Measurements from ENCODE around the gene HACE1.

Gene HACE1

DNA sequence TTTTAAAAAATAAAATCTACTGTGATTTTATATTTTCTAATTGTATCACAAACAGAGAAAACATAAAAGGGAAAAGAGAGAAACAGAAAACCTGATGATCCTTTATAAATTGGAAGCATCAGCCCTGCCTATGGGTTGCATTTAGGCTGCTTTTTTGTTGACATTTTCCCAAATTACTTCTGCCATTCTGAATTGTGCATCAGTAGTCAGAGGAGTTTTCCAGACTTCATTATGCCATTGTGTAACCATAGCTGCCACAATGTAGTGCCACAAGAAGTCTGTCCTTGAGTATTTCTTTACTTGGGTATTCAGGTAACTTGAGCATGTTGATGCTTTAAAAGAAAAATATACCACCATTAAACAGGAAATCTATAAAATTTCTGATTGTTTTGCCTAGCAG is 130.3 kb downstream of the HACE1 start:
- no peak for DNase-seq (ENCODE audit: low read depth)

GRCh38 chr6:104728448-104728847 is 131.3 kb downstream of the HACE1 start:
- no peak for DNase-seq (ENCODE audit: low read depth)

DNA sequence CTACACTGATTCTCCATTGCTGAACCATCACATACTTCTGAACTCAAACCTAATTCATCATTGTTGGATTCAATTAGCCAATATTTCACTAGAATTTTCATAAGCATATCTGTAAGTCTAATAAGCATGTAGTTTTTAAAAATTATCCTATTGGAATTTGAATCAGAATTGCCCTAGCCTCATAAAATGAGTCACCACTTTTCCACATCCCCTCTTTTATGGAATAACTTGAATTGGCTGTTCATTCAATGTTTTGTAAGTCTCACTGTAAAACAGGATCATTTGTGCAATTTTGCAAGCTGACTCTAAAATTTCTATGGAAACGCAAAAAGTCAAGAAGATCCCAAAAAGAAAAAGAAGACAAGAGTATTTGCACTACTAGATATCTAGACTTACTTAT is 141.0 kb downstream of the HACE1 start:
- no peak for DNase-seq (ENCODE audit: low read depth)

DNA sequence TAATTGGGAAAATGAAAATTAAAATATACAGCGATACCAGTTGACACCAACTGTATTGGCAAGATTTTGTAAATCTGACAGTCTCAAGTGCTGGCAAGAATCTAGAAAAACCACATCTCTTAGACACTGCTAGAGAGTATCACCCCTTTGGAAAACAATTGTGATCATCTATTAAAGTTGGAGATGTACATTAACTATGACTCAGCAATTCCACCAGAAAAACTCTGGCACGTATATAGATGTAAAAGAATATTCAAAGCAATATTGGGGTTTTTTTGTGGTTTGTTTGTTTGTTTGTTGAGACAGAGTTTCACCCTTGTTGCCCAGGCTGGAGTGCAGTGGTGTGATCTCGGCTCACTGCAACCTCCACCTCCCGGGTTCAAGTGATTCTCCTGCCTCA is 142.9 kb downstream of the HACE1 start:
- DNase-seq (ENCODE audit: low read depth): no peak

DNA sequence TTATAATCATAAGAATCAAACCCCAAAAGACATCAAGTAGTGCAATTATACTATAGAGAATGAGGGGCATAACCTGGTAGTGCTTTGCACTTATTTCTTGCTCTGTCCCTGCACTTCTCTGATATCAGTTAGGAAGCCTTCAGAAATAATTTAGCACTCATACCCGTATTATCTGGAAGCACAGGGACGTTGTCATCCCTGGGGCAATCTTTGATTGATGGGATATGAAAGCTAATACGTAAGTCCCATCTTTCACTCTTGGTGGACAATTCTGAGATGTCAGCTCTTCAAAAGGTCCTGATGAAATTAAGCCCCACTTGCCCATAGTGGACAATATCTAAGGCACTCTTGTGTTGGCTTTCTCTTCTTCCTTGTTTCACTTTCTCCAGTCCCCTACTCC is 144.9 kb downstream of the HACE1 start:
- no peak for DNase-seq (ENCODE audit: low read depth)

- DNase-seq (ENCODE audit: low read depth): no peak
These were observed 145.7 kb downstream of the HACE1 start for GRCh38 chr6:104713982-104714381.

GRCh38 chr6:104711371-104711770 is 148.3 kb downstream of the HACE1 start:
- no peak for DNase-seq (ENCODE audit: low read depth)

GRCh38 chr6:104710543-104711335 is 149.0 kb downstream of the HACE1 start:
- no peak for DNase-seq (ENCODE audit: low read depth)

DNA sequence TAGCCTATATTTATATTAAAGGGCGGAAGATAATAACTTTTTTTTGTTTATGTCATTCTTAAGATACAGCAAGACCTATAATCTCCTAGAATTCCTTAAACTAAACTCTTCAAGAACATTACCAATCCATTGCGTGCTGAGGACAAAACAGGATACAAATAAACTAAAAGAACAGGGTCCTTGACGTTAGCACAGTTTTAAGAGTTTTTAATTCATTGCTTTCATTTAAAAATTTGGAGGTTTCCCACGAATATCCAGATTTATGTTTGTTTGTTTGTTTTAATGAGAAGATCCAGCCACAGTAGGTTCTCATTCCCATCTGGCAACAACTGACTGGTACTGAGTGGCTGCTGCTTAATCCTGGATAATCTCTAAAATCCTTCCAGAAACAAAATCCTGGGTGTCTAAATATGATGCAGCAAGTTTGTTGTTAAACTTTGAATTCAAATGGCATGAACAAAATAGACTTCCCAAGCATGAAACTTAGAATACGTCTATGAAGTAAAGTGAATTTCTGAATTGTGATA is 153.7 kb downstream of the HACE1 start:
- DNase-seq (ENCODE audit: low read depth): no peak

- DNase-seq (ENCODE audit: low read depth): no peak
These were observed 154.5 kb downstream of the HACE1 start for GRCh38 chr6:104705095-104705707.

DNA sequence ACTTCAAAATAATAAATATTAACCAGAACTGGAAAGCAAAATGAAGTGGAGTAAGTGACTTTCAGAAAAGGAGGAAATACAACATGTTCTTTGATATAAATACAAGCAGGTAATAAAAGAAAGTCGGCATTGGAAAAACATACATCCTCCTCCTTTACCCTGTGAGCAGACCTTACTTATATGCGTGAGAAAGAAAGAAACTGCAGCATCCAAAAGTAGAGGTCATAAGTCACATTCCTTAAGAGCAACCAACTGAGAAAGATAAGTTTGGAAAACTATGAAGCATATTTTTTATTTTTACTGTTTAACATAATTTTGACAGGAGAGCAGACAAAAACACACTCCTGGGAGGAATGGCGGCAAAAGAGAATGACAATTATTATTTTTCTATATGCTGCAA is 155.5 kb downstream of the HACE1 start:
- DNase-seq (ENCODE audit: low read depth): no peak

DNA sequence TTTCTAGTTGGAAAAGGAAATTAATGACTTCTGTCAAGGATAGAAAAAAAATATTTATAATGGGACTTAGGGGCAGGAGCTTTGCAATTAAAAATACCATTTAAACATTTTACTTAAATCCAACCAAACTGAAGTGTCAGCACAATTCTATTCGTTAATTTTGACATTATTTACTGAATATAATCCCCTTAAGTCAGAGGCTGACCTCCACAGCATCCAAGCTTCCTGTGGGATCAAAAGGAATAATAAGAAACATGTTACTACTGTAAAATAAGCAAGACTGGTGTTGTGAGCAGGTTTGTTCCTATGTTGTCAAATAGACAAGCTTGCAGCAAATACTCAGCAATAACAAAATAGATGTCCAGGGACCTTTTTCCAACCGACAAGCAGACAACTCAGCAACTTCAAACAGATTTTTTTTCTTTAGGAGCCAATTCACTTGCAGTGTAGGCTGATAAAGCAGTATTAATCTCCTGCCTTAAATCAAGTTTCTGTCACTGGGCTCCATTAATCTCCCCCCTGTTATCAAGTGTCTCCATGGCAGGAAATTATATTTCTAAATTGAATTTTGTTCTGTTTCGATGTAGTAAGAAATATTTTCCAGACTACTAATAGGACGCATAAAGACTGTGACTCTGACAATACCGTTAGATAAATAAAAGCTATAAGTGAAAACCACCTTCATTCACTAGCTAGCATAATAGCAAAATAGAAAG is 157.4 kb downstream of the HACE1 start:
- no peak for DNase-seq (ENCODE audit: low read depth)

GRCh38 chr6:104700371-104701185 is 159.1 kb downstream of the HACE1 start:
- no peak for DNase-seq (ENCODE audit: low read depth)

- DNase-seq (ENCODE audit: low read depth): no peak
These were observed 160.0 kb downstream of the HACE1 start for GRCh38 chr6:104699593-104700329.

- no peak for DNase-seq (ENCODE audit: low read depth)
These were observed 160.7 kb downstream of the HACE1 start for GRCh38 chr6:104698979-104699378.

DNA sequence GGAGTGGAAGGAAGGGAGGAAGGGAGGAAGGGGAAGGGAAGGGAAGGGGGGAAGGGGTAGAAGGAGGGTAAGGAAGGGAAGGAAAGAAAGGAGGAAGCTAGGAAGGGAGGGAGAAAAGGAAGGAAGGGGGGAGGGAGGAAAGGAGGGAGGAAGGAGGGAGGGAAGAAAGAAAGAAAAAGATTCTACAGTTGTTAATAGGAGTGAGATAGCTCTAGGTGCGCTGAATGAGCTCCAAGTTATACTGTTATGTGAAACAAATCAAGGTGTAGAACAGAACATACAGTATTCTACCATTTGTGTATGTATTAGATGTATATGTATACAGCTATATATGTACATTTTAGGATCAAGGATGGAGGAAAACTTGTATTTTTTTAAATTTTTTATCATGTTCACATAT is 167.7 kb downstream of the HACE1 start:
- no peak for DNase-seq (ENCODE audit: low read depth)

DNA sequence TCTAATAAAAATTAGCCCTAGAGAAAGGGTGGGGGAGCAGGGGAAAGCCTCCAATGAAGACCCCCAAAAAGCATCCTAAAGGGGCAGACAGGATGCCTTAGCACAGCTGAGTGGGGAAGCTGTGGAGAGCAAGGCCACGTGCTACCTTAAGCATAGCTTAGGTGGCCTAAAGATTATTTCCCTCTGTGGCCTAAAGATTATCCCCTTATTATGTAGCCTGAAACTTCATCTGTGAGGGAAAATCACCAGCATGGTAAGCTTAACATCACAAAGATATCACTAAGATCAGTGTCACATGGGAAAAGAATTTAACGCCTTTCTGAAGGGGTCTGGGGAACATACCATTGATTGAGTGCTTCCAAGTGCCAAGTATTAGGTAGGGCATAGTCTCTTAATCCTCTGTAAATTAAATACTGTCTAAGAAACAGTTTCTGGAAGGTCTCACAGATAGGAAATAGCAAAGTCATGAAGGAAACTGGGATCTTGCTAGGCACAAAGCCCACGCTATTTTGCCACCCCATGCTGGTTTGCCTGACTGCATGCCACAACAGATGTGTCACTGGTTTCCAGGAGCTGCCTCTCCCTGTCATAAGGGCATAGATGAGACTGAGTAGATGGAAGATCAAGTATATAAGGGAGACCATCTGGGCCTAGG is 170.0 kb downstream of the HACE1 start:
- no peak for DNase-seq (ENCODE audit: low read depth)

GRCh38 chr6:104688283-104688969 is 171.3 kb downstream of the HACE1 start:
- no peak for DNase-seq (ENCODE audit: low read depth)

- no peak for DNase-seq (ENCODE audit: low read depth)
These were observed 173.1 kb downstream of the HACE1 start for GRCh38 chr6:104686550-104687175.

Measured in stimulated activated CD8-positive, alpha-beta memory T cell treated with anti-CD3 and anti-CD28 coated beads, Interleukin-4, amount 100 ng/mL, for 24 hours (primary cell).